HG03060 (cell line): Measurements from ENCODE around the gene PITX3.

Source experiments
- ATAC-seq: cut with Tn5 transposase; IDR thresholded peaks from one replicate; pipeline ENCODE4 v1.9.1; 2021; ENCODE audit warnings: low read depth, moderate number of reproducible peaks; ENCODE audit not compliant: unreplicated experiment

The PITX3 gene

DNA sequence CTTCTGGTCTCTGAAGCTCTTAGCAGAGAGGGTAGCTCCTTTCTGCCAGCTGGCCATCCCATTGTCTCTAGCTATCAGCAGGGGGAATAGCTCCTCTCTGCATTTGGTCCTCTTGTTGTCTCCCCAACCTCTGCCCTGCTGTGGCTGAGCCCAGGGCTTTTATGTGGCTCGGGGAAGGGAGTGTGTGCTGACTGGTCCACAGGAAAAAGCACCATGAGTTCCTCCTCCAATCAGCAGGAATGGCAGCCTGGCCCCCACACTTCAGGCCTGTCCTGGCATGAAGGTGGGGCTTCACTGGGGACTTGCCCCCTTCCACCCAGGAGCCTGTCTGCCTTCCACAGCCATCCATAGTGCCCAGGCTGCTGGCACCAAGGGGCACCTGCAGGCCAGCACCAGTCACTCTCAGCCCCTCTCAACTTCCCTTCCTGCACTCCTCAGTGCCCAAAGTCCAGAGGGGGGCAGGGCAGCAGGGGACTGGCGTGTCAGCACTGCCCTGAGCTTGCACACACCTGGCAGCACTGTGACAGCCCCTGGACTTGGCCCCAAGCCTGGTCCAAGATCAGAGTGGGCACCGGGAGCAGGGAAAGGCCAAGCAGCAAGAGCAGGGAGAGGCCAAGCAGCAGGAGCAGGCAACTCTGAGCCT, 52.9 kb downstream of the PITX3 start:
- no peak for ATAC-seq

DNA sequence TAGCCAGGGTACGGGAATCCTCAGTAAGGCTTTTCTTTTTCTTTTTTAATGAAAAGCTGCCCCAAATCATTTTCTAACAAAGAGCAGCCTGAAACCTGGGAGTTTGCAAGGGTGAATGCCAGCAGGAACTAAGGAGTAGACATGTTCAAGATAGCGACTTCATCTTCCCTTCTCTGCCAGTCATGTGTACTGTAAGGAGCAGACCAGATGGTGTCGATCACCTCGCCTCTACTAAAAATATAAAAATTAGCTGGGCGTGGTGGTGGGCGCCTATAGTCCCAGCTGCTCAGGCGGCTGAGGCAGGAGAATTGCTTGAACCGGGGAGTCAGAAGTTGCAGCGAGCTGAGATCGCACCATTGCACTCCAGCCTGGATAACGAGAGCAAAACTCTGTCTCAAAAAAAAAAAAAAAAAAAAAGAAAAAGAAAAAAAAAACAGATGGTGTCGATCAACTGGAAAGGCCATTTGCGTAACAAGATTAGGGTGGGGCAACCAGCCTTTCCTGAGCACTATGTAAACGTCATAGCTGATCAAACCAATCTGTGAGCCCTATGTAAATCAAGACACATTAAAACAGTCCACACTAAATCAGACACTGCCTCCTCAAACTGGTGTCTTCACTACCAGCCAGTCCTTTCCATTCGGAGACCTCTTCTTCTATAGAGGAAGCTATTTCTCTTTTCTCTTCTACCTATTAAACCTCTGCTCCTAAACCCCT, 55.3 kb downstream of the PITX3 start:
- no peak for ATAC-seq

DNA sequence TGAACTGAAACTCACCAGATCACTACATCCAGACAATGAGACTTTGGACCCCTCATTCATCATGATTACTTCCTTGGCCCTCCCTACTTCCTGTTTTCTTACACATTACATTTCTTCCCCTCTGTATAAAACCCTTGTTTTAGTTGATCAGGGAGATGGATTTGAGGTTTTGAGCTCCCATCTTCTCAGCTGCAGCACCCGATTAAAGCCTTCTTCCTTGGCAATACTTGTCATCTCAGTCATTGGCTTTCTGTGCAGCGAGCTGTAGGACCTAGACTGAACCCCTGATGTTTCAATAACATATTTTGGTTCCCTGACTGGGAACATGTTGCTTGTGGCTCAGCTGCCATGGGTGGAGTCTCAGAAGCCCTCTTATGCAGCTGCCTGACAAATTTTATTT, 56.0 kb downstream of the PITX3 start:
- ATAC-seq: no peak

DNA sequence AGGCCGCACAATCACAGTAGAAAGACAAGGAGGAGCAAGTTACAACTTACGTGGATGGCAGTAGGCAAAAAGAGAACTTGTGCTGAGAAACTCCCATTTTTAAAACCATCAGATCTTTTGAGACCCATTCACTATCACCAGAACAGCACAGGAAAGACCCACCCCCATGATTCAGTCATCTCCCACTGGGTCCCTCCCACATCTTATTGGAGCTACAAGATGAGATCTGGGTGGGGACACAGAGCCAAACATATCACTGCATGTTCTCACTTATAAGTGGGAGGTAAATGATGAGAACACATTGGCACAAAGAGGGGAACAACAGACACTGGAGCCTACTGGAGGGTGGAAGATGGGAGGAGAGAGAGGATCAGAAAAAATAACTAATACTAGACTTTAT, 56.7 kb downstream of the PITX3 start:
- ATAC-seq: no peak
